Skin epidermis (tissue), 12 donors: ENCODE measurements around the gene SLC13A3.

Experiments used
- H3K27ac ChIP-seq, 21 experiments: fragments of 200-600 bp; sonication (generic) in 11 of 21; one replicate each; pipeline ENCODE4 v1.5.0; 2020; ENCODE audit warnings: mild to moderate bottlenecking in 3 of 21, inconsistent platforms in 2 of 21, moderate library complexity in 2 of 21
- H3K4me3 ChIP-seq, 7 experiments: fragments of 200-600 bp; sonication (generic) in 2 of 7; one replicate each; pipeline ENCODE4 v1.5.0; 2020; ENCODE audit warnings: inconsistent platforms in 2 of 7, mild to moderate bottlenecking in 2 of 7, moderate library complexity in 1 of 7

The SLC13A3 gene

DNA sequence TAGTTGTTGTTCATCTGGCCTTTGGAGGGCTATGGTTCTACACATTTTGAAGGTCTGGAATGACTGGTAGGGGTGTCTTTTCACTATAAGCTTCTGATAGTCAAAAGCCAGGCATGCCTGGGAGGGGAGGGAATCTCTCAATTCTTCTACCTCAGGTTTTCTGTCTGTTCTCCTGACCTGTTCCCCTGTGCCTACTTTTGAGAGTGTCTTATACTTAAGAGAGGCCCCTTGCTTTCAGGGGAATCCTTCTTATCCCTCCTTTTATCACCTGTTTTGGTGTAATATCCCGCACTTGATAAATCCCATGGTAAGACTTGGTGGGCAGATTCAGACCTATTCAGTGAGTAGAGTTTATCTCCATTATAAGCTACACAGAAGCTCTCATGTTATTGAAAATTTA is 10.4 kb upstream of the SLC13A3 start:
- Histone ChIP-seq H3K27ac (no peak overlapping the region), H3K4me3 (no peak overlapping the region)

DNA sequence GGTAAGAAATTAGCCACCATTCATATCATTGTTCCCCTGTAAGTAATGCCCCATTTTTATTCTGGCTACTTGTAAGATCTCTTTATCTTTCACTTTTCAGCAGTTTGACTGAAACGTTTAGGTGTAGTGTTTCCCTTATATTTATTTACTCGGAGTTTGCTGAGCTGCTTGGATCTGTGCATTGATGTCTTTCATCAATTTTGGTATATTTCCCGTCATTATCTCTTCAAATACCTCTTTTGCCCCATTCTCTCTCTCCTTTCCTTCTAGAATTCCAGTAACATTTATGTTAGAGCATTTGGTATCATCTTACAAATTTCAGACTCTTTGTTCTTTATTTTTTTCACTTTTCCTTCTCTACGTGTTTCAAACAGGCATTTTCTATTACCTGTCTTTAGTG is 9.2 kb upstream of the SLC13A3 start:
- Histone ChIP-seq H3K27ac (no peak overlapping the region), H3K4me3 (no peak overlapping the region)

DNA sequence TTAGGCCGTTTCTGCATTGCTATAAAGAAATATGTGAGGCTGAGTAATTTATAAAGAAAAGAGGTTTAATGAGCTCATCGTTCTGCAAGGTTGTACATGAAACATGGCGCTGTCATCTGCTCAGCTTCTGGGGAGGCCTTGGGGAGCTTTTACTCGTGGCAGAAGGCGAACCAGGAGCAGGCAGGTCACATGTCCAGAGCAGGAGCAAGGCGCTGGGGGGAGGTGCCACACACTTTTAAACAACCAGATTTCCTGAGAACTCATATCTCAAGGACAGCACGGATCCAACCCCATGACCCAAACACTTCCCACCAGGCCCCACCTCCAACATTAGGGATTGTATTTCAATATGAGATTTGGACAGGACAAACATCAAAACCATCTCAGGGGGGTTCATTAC is 6.4 kb upstream of the SLC13A3 start:
- no peak overlapping the region for H3K4me3 ChIP-seq
- H3K27ac ChIP-seq: no peak overlapping the region

DNA sequence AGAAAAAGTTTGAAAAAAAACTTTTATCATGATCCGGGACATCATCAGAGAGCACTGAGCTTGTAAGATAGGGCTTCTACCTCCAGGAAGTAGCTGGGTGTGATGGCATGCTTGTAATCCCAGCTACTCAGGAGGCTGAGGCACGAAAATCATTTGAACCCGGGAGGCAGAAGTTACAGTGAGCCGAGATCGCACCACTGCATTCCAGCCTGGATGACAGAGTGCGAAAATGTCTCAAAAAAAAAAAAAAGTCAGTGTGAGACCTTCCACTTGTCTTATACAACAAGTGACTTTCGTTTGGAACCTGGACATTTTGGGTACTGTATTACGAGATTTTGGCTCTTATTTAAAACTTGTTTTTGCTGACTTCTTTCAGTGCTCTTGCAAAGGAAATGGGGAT is 5.9 kb upstream of the SLC13A3 start:
- H3K4me3 ChIP-seq: no peak overlapping the region
- no peak overlapping the region for H3K27ac ChIP-seq

DNA sequence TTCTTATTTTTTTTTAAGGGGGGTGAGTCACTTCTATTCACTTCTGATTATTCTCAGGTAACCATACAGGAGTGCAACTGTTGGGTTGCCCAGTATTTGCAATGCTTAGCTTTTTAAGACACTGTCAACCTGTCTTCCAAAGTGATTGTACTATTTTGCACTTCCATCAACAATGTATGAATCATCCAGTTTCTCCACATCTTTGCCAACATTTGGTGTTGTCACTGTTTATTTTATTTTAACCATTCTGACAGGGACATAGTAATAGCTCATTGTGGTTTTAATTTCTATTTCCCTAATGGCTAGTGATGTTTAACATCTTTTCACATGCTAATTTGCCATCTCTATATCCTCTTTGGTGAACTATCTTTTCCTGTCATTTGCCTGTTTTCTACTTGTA is 1.4 kb upstream of the SLC13A3 start:
- Histone ChIP-seq H3K27ac (no peak overlapping the region), H3K4me3 (no peak overlapping the region)

DNA sequence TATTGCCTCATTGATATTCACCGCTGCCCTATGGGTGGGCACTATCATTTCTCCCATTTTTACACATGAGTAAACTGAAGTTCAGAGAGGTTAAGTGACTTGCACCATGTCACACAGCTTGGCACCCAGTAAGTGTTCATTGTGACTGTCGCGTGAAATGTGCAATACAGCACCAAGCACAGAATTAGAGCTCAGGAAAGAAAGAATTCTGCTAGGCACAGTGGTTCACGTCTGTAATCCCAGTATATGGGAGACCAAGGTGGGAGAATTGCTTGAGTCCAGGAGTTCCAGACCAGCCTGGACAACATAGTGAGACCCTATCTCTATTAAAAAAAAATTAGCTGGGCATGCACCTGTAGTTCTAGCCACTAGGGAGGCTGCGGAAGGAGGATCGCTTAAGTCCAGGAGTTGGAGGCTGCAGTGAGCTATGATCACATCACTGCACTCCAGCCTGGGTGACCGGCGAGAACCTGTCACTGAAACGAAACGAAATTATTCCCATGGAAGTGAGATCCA is 626 bp downstream of the SLC13A3 start:
- no peak overlapping the region for H3K4me3 ChIP-seq
- H3K27ac ChIP-seq: no peak overlapping the region

DNA sequence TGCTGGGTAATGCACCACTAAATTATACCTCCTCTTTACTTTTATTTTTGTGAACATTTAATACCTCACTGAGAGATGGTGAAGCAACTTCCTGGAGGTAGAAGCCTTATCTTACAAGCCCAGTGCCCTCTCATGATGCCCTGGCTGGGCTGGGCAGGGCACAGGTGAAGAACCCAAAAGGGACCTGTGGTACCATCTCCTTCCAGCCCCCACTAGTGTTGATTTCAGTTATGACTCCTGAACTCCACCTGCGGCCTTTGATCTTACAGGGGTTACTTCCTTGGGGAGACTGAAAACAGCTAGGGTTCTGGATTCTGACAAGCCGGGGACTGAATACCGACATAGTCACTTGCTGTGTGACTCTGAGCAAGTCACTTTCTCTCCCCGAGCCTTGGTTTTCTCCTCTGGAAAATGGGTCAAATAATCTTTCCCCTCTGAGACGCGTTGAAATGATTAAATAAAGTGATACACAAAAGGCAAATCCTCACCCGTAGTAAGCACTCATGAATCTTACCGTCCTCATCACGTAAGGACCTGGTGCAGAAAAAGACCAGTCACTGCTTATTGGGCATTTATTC is 1.2 kb downstream of the SLC13A3 start:
- no peak overlapping the region for H3K4me3 ChIP-seq
- no peak overlapping the region for H3K27ac ChIP-seq

DNA sequence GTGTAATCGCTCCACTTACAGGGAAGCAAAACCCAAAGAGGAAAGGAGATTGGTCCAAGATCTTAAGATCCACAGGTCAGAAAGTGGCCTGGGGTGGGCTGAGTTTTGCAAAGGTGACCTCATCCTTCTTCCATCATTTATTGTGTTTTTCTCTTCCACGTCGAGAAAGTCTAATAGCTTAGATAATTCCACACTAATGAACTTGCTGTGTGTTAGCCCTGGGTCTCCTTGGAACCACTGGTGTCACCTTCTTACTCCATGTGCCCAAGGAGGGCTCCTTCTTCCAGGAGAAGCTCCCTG is 1.7 kb downstream of the SLC13A3 start:
- no peak overlapping the region for H3K27ac ChIP-seq
- no peak overlapping the region for H3K4me3 ChIP-seq

DNA sequence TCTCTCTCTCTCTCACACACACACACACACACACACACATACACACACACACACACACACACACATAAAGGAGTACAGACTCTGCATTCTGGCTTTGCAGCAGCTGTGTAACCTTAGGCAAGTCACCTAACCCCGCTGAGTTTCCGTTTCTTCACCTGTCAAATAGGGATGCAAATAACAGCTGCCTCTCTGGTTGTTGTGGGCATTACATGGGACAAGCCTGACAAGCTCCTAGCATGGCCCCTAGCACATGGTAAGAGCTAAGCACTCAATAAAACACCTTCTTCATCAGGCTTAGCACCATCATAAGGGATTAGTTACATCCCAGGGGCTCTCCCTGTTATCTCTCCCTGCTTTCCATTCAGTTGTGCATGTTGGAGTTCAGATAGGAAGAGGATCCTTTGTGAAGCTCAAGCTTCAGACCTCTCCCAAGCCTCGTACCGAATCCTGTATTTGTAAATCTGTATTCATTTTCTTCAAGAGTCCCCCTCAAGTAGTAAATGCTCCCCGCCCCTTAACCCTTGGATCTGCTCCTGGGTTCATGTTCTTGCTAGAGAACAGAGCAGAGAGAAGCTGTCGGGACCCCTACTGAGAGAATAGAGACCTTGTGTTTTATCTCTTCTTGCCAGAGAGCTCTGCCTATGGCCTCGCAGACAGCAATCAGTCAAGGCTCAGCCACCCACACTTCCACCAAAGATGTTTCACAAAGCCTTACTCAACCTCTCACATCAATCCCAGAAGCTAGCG is 2.2 kb downstream of the SLC13A3 start:
- Histone ChIP-seq H3K27ac (no peak overlapping the region), H3K4me3 (no peak overlapping the region)

DNA sequence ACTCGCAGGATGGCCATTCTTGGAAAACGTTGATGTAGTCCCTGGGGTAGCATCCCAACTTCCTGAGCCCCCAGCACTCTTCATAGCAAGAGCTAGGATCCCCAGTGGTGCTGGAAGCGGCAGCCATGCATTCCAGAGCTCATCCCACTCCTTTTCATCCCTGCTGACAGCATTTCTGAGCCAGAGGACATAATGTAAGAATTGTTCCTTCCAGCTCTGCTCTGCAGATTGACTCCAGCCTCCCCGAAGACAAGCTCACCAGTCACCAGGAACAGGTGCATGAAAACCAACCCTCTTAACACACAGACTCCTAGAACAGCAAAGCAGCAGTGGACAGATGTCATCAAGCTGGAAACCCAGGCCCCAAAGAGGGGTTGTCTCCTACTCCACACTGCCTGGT is 3.8 kb downstream of the SLC13A3 start:
- no peak overlapping the region for H3K4me3 ChIP-seq
- H3K27ac ChIP-seq: no peak overlapping the region

DNA sequence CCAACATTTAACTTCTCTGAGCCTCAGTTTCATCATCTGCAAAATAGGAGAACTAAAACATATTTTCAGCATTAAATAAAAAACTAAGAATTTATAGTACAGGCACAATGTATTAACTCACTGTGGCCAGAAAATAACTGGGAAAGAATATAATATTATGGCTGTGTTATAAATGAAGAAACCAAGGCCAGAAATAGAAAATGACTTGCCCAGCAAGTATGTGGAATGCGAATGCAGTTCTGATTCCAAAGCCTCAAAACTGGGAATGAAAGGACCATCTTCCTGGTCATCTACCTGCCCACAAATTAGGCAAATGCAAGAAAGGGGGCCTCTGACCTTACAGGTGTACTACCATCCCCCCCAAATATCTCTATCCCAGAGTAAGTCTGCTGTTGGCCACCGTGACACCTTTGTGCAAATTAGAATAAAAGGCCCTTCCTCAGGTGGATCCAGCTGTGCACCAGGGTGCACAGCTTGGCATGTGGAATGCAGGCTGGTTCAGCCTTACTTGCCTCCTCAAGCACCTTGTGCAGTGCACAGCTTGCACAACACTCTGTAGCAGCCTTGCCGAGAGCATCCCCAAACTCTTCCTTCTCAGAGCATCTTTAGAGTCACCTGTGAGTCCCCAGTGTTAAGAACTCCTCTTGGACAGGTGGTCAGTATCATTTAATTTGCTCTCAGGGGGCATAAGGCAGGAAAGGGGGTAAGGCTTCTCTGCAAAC is 4.4 kb downstream of the SLC13A3 start:
- no peak overlapping the region for H3K4me3 ChIP-seq
- H3K27ac ChIP-seq: no peak overlapping the region

DNA sequence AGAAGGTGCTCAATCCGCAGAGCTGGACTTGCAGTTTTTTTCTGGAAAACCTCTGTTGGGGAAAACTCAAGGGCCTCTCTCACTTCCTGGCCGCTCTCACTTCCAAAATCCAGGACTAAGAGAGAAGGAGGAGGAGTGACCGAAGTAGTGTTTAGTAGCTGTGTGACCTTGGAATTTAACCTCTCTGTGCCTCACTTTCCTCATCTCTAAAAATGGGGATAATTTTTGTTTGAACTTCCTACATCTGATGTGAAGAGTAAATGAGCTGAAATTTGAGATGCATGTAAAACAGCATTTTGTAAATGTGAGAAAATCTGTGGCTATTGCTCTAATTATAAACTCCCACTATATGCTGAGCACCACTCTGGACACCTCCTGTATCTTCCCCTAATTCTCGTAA is 5.1 kb downstream of the SLC13A3 start:
- H3K27ac ChIP-seq: no peak overlapping the region
- H3K4me3 ChIP-seq: no peak overlapping the region

DNA sequence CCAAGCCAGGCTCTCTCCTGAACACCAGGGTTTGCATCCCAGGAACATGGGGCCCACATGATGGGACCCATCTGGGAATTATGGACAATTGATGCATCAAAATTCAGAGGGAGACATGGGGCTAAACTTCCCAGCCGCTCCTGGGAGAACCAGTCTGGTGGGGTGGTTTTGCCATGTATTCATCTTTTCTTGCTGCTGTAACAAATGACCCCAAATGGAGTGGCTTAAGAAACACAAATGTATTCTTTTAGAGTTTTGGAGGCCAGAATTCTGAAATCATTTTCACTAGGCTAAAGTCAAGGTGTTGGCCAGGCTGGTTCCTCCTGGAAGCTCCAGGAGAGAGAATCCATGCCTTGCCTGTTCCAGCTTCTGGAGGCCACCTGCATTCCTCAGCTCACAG is 6.5 kb downstream of the SLC13A3 start:
- no peak overlapping the region for H3K4me3 ChIP-seq
- no peak overlapping the region for H3K27ac ChIP-seq

DNA sequence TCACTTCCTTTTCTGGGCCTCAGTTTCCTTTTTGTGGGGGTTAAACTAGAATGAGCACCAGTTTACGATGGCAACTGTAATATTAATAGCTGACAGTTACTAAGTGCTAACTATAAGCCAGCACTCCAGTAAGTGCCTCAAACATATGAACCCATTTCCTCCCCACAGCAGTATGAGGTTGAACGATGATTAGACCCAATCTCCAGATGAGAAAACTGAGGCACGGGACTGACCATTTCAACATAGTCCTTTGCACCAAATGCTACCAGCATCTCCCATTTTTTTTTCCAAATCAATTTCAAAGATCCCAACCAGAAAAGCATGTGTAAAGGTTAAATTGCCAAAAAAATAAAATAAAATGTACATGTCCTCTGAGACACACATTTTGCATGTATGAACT is 7.1 kb downstream of the SLC13A3 start:
- no peak overlapping the region for H3K4me3 ChIP-seq
- H3K27ac ChIP-seq: no peak overlapping the region

DNA sequence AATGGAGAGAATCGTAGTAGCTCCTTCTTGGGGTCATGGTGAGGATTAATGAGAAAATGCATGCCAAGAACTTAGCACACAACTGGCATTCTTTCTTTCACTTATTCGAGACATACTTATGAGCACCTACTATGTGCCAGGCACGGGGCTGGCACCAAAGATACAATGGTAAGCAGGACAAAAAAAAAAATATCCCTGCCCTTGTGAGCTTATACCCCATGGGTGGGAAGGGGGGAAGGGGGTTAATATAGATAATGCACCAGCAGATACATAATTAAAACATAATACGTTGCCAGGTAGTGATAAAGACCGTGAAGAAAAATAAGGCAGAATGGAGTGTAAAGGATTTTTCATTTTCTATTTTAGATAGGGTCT is 8.3 kb downstream of the SLC13A3 start:
- H3K27ac ChIP-seq: no peak overlapping the region
- no peak overlapping the region for H3K4me3 ChIP-seq

DNA sequence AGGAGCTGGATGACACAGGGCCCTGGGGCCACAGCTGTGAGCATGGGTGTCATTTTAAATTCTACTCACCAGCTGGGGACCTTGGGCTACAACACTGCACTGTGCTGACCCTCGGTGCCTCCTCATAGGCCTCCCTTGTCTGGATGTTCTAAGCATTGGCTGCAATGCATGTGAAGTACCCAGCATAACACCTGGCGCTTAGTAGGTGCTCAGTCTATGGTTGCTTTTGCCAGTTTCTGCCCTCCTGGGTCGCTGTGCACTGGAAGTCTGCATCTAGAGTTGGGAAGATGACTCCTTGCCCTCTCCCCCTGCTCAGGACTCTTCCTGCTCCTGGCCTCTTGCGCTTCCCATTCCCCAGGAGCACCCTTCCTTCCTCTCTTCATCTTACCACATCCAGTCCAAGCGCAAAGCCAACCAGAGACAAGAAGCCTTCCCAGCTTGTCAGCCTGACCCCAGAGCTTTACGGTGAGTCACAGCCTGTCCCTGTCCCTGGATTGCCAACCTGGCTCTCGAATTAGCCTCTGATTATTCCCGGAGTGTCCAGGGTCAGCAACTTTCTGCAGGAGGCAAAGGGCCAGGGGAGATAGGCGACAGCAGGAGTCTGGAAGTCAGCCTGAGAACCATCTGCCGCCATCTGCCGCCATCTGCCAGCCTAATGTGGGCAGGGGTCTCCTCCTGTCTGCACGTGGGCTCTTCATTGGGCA is 8.8 kb downstream of the SLC13A3 start:
- H3K27ac ChIP-seq: no peak overlapping the region
- H3K4me3 ChIP-seq: no peak overlapping the region

DNA sequence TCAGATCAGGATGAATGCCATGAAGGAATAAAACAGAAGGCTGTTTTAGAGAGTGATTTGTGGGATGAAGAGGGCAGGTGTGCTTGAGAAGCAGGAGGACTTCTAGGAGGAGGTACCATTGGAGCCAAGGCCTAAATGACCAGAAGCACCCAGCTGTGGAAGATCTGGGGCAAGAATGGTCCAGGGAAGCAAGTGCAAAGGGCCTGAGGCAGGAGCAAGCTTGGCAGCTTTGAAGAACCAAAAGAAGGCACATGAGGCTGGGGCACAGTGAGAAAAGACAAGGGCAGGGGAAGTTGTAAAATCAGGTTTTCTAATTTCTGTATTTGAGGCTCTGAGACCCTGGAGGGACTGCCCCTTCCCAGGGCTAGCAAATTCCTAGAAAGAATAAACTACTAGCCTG is 9.8 kb downstream of the SLC13A3 start:
- H3K27ac ChIP-seq: no peak overlapping the region
- H3K4me3 ChIP-seq: no peak overlapping the region

DNA sequence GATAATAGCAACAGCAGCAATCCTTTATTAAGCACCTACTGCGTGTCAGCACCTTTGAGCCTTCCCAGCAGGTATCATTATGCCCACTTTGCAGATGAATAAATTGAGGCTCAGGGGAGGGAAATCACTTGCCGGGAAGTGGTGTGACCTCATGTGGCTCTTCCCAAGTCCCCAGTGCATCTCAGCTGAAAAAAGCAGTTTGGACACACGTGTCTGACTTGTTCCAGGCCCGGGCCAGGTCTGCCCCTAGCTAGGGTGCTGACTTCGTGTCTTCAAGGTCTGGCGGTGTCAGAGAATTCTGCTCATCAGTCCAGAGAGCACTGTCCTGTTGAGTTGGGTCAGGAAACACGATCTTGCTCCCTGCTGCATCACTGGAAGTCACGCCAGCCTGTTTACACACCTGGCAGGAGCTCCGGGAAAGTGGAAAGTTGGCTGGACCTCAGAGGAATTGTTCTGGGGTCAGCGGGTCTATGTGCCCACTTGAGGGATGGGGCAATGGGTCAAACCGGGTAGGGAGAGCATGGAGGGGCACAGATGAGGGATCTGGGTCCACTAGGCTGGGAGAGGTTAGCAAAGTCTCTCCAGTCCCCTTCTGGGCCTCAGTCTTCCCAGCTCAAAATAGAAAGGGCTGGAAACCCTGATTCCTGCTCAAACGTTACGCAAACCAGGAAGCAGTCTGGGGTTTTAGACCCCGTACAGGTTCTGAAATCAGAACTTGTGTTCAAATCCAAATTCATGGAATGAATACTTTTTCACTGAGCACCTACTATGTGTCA is 10.5 kb downstream of the SLC13A3 start:
- no peak overlapping the region for H3K27ac ChIP-seq
- H3K4me3 ChIP-seq: no peak overlapping the region

DNA sequence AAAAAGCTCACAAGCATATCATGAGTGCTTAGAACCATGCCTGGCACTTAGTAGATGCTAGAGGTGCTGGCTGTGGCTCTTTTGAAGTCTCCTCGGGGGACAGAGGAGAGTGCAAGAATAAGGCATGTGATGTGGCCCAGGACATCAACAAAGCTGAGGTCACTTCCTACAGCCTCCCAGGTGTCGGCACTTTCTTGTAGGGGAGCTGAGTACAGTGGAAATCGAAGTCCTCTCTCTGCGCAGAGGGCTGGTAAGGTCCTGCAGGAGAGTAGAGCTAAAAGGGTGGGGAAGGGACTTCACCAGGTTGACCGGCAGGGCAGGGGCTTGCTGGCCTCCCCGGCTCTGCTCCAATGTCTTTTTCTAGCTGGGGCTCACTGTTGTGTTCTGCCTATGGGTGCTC is 11.2 kb downstream of the SLC13A3 start:
- no peak overlapping the region for H3K27ac ChIP-seq
- no peak overlapping the region for H3K4me3 ChIP-seq

DNA sequence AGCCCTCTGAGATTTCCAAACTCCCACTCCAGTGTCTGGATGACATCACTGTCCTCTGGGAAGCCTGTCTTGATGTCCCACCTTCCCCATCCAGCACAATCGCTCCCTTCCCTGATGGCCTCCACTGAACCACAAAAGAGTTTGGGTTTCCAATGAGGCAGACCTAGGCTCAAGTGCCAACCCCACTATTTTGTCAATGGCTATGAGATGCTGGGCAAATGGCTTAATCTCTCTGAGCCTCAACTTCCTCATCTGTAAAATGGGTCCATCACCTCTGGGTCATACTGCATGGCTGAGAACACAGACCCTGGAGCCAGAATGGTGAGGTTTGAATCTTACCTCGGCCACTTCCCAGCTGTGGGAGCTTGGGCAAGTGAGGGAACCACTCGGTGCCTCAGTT is 11.7 kb downstream of the SLC13A3 start:
- H3K27ac ChIP-seq: no peak overlapping the region

More for the DNA sequence above, 11.7 kb downstream of the SLC13A3 start:
- H3K4me3 ChIP-seq: no peak overlapping the region
